WERI-Rb-1 (cell line): ENCODE measurements around the gene OR2M3.
A peak's percentile ranks its signal among the peaks of the same experiment; 100 is the strongest.
"Not testable (repeated sequence)": the region's sequence is repeated elsewhere in the genome, so short reads cannot be mapped to it uniquely, and the experiment has no call there.

Experiments used
- DNase-seq: peaks from one replicate; pipeline ENCODE4 v3.0.0-alpha.2; 2020
- H3K27ac ChIP-seq: fragments of 250-450 bp; sonication (Bioruptor Pico); 2 replicates; pipeline ENCODE4 v1.5.1; 2020; ENCODE audit warnings: mild to moderate bottlenecking, moderate library complexity
- H3K27me3 ChIP-seq: fragments of 250-450 bp; sonication (Bioruptor Pico); 2 replicates; pipeline ENCODE4 v1.5.1; 2021; ENCODE audit warnings: mild to moderate bottlenecking, low read depth, moderate library complexity; ENCODE audit not compliant: insufficient read depth, severe bottlenecking
- H3K36me3 ChIP-seq: fragments of 250-450 bp; sonication (Bioruptor Pico); 2 replicates; pipeline ENCODE4 v1.5.1; 2020; ENCODE audit warnings: mild to moderate bottlenecking, moderate library complexity
- H3K4me3 ChIP-seq: 2 replicates; pipeline ENCODE4 v1.5.1; 2011; ENCODE audit warnings: low read depth, mild to moderate bottlenecking, control low read depth, low read length
- H3K9me3 ChIP-seq: fragments of 250-450 bp; sonication (Bioruptor Pico); 2 replicates; pipeline ENCODE4 v1.5.1; 2021; ENCODE audit warnings: mild to moderate bottlenecking, moderate library complexity; ENCODE audit not compliant: severe bottlenecking
- TF ChIP-seq, protein P1 (sequence below): IDR thresholded peaks from 2 replicates; pipeline ENCODE4 v1.5.1; 2011; ENCODE audit warnings: low read depth, mild to moderate bottlenecking, control low read depth, inconsistent platforms, low read length

OR2M3 gene

DNA sequence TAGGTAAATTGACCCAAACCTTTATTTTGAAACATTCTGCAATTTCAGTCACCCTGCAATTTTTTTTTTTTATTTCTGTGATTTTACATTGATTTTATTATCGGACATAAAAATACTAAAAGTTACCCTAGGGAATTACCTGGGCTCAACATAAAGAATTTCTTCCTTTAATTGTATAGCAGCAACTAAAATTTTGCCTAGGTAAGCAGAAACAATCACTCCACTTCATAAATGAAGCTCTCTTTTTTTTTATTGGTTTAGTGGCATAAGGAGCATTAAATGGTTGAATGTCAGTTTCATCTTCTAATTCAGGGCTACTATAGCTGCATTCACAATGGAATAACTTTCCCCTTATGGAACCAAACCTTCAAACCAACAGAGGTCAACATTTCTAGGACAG, 18.8 kb downstream of the OR2M3 start:
- no peak for DNase-seq
- no peak overlapping the region for H3K4me3 ChIP-seq
- no peaks in the 10 kb centered on the region for H3K36me3 ChIP-seq
- H3K27ac ChIP-seq = no peak overlapping the region
- TF ChIP-seq, protein P1, sequence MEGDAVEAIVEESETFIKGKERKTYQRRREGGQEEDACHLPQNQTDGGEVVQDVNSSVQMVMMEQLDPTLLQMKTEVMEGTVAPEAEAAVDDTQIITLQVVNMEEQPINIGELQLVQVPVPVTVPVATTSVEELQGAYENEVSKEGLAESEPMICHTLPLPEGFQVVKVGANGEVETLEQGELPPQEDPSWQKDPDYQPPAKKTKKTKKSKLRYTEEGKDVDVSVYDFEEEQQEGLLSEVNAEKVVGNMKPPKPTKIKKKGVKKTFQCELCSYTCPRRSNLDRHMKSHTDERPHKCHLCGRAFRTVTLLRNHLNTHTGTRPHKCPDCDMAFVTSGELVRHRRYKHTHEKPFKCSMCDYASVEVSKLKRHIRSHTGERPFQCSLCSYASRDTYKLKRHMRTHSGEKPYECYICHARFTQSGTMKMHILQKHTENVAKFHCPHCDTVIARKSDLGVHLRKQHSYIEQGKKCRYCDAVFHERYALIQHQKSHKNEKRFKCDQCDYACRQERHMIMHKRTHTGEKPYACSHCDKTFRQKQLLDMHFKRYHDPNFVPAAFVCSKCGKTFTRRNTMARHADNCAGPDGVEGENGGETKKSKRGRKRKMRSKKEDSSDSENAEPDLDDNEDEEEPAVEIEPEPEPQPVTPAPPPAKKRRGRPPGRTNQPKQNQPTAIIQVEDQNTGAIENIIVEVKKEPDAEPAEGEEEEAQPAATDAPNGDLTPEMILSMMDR = no peak
- peaks cover 15% of the 10 kb centered on the region for H3K27me3 ChIP-seq
- H3K9me3 ChIP-seq = peaks cover 3% of the 10 kb centered on the region

DNA sequence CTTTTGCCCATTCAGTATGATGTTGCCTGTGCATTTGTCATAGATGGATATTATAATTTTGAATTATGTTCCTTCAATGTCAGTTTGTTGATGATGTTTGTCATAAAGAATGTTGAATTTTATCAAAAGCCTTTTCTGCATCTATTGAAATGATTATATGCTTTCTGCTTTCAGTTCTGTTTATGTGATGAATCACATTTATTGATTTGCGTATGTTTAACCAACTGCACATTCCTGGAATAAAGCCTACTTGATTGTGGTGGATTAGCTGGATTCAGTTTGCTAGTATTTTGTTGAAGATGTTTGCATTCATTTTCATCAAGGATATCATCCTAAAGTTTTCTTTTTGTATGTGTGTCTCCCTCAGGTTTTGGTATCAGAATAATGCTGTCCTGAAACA, 28.5 kb downstream of the OR2M3 start:
- no peak for DNase-seq
- no peaks in the 10 kb centered on the region for H3K9me3 ChIP-seq
- TF ChIP-seq, protein P1 = no peak
- peaks cover 54% of the 10 kb centered on the region for H3K27me3 ChIP-seq
- H3K27ac ChIP-seq = no peak overlapping the region
- H3K4me3 ChIP-seq = no peak overlapping the region
- no peaks in the 10 kb centered on the region for H3K36me3 ChIP-seq

DNA sequence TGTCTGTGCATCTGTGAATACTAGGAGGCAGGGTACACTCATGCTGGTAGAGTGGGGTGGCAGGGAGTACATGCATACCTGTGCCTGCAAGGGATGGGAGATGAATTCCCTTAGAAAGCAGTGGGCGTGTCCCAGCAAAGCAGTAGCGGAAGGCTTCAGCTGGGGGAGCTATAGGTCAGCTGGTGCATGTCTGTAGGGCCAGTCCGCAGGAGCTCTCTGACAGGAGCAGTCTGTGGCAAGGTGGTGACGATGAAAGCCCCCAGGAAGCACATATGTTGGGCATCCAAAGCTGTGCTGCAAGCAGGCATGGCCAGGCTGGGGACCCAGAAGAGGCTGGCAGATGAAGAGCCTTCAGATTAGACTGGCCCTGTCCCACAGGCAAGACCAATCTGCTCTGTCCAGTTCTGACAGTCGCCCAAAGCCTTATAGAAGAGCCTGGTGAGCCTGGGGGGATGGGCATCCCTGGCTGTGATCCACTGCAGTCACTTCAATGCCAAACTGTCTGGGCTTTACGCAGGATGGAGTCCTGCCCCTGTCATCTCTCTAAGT, 32.4 kb downstream of the OR2M3 start:
- Histone ChIP-seq H3K4me3 (no peak overlapping the region), H3K9me3 (no peaks in the 10 kb centered on the region), H3K36me3 (no peaks in the 10 kb centered on the region), H3K27ac (no peak overlapping the region), H3K27me3 (peaks cover 70% of the 10 kb centered on the region)
- DNase-seq = no peak
- TF ChIP-seq, protein P1 = no peak

DNA sequence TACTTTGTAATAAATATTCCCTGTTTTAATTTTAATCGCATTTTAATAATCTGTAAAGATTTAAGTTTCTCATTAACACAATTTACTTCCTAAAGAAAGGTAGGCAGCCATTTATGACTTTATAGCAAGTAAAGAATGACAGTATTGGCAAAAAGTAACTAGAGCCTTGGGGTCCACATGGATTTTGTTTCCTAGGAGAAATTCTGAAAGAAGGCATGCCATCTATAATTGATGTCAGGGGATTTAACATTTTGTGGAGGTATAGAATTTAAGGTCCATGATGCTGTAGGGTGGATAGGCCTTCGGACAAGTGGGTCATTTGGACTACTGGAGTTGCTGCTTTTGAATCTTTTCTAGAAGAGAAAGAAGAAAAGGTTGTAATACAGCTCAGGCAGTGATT, 34.1 kb downstream of the OR2M3 start, which contains the start of gene OR2M4:
OR2M4 (plus strand) TSS at position 301 of the 400 bp plus-strand sequence. CDS start 7,512 bp downstream, outside the sequence.
- no peak within 1 kb of the TSS for H3K27ac ChIP-seq
- peaks cover 68% of the 10 kb centered on the region for H3K27me3 ChIP-seq
- no peak for DNase-seq
- no peaks in the 10 kb centered on the region for H3K9me3 ChIP-seq
- no peaks in the 10 kb centered on the region for H3K36me3 ChIP-seq
- TF ChIP-seq, protein P1 = no peak
- no peak within 1 kb of the TSS for H3K4me3 ChIP-seq

DNA sequence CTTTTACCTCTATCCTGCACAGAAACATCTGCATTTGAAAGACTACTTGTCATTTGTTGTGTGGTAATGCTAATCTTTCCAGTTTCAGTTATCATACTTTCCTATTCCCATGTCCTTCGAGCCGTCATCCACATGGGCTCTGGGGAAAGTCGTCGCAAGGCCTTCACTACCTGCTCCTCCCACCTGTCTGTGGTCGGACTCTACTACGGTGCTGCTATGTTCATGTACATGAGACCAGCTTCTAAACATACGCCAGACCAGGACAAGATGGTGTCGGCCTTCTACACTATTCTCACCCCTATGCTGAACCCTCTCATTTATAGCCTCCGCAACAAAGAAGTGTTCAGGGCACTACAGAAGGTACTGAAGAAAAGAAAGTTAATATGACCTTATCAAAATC, 42.4 kb downstream of the OR2M3 start:
- no peak overlapping the region for H3K4me3 ChIP-seq
- TF ChIP-seq, protein P1 = no peak
- no peak for DNase-seq
- no peaks in the 10 kb centered on the region for H3K36me3 ChIP-seq
- no peaks in the 10 kb centered on the region for H3K9me3 ChIP-seq
- H3K27ac ChIP-seq = no peak overlapping the region
- H3K27me3 ChIP-seq = peaks cover 84% of the 10 kb centered on the region

DNA sequence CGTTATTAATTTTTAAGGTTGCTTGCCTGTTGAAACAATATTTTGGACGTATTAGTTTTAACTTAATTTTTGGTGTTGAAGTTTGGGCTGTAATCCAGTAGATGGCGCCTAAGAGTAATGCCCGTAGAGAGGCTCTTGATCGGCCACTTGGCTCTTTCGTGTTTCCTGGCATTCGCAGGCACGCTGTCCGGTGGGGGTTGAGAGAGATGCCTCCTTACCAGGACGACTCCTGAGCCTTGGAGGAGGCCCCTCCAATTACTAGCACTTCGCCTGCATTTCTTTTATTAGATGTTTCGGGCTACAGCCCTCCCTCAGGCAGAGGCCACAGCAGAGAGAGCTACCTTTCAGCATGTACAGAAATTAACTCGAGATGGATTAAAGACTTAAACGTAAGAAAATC, 46.1 kb downstream of the OR2M3 start:
- peak; percentile 27 for DNase-seq
- H3K4me3 ChIP-seq = no peak overlapping the region
- no peaks in the 10 kb centered on the region for H3K9me3 ChIP-seq

DNA sequence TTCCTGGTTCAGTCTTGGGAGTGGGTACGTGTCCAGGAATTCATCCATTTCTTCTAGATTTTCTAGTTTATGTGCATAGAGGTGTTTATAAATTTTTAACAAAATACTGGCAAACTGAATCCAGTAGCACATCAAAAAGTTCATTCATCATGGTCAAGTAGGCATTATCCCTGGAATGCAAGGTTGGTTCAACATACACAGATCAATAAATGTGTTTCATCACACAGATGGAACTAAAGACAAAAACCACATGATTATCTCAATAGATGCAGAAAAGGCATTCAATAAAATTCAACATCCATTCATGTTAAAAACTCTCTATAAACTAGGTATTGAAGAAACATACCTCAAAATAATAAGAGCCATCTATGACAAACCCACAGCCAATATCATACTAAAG, 62.2 kb downstream of the OR2M3 start:
- H3K9me3 ChIP-seq, H3K4me3 ChIP-seq, DNase-seq, H3K27me3 ChIP-seq, H3K27ac ChIP-seq, H3K36me3 ChIP-seq: not testable (repeated sequence)

More for the DNA sequence above, 46.1 kb downstream of the OR2M3 start:
- Histone ChIP-seq H3K36me3 (no peaks in the 10 kb centered on the region), H3K27me3 (peaks cover 78% of the 10 kb centered on the region), H3K27ac (no peak overlapping the region)
- TF ChIP-seq, protein P1 = peak; percentile 80
